GM12892 (cell line): ENCODE results near the gene ACSM6.
A peak's percentile ranks its signal among the peaks of the same experiment; 100 is the strongest.

ENCODE experiments used
- DNase-seq: peaks from one replicate; pipeline ENCODE4 v3.0.0; 2011; ENCODE audit not compliant: insufficient read length
- FAIRE-seq: peaks from 2 replicates; lab custom pipeline; 2011; peaks lifted over from hg19 to GRCh38; lab: Jason Lieb, UNC
- POLR2A ChIP-seq: IDR thresholded peaks from 2 replicates; pipeline ENCODE4 v1.6.1; 2011; ENCODE audit warnings: low read depth, low read length, control low read depth
- POLR2AphosphoS5 ChIP-seq: IDR thresholded peaks from 2 replicates; pipeline ENCODE4 v1.6.1; 2011; ENCODE audit warnings: low read depth, low read length, control low read depth
- TAF1 ChIP-seq: IDR thresholded peaks from 2 replicates; pipeline ENCODE4 v1.6.1; 2011; ENCODE audit warnings: low read depth, mild to moderate bottlenecking, control low read depth, low read length, borderline replicate concordance

ACSM6 gene

DNA sequence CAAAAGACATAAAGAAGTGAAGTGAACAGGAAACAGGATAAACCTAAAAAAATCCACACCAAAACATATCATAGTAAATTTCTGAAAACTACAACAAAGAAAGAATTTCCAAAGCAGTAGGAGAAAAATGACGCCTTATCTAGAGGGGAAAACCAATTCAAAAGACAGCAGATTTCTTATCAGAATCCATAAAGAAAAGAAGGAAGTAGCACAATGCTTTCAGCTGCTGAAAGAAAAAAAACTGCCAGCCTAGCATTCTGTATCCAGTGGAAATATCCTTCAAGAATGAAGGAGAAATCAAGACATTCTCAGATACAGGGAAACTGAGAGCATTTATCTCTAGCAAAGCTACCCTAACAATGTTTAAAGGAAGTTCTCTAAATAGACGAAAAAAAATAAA, 59.0 kb downstream of the ACSM6 start:
- no peak for TF ChIP-seq POLR2AphosphoS5
- no peak for TF ChIP-seq POLR2A
- no peak for TF ChIP-seq TAF1
- FAIRE-seq (no peak), DNase-seq (no peak)

DNA sequence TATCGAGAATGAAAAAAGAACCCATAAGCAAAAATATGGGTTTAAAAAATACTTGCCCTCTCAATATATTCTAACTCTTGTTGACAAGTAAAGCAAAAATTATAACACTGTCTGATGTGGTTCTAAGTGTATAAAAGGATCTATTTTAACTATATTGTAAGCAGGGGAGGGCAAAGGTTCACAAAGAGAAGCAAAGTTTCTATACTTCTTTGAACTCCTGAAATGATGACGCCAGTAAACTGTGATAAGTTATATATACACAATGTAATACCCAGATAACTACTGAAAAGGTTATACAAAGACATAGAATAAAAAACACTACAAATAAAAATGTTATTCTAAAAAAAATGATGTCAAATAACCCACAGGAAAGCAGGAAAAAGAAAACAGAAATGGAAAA, 59.6 kb downstream of the ACSM6 start:
- FAIRE-seq (no peak), DNase-seq (no peak)
- TF ChIP-seq POLR2AphosphoS5 (no peak), POLR2A (no peak), TAF1 (no peak)

DNA sequence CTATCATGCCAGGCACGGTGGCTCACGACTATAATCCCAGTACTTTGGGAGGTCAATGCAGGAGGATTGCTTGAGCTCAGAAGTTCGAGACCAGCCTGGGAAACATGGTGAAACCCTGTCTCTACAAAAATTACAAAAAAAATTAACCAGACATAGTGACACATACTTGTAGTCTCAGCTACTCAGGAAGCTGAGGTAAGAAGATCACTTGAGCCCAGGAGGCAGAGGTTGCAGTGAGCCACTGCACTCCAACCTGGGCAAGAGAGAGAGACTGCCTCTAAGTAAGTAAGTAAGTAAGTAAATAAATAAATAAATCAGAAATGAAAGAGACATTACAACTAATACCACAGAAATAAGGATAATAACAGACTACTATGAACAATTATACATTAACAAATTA, 60.6 kb downstream of the ACSM6 start:
- DNase-seq: no peak
- TF ChIP-seq POLR2A (no peak), POLR2AphosphoS5 (no peak), TAF1 (no peak)
- no peak for FAIRE-seq

DNA sequence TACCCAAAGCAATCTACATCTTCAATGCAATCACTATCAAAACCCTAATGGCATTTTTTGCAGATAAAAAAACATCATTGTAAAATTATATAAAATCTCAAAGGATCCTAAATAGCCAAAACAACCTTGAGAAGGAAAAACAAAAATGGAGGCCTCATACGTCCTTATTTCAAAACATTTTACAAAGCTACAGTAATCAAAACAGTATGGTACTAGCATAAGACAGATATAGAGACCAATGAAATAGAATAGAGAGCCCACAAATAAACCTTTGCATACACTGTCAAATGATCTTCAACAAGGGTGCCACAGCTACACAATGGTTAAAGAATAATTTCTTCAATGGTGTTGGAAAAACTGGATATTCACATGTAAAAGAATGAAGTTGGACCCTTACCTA, 62.2 kb downstream of the ACSM6 start:
- FAIRE-seq (no peak), DNase-seq (no peak)
- TF ChIP-seq POLR2A: no peak
- TF ChIP-seq POLR2AphosphoS5: no peak

DNA sequence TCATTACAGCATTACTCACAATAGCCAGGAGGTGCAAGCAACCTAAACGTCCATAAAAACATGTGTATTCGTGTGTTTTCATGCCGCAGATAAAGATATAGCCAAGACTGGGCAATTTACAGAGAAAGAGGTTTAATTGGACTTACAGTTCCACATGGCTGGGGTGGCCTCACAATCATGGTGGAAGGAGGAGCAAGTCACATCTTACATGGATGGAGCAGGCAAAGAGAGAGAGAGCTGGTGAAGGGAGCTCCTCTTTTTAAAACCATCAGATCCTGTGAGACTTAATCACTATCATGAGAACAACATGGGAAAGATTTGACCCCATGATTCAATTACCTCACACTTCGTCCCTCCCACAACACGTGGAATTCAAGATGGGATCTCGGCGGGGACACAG, 63.8 kb downstream of the ACSM6 start:
- TF ChIP-seq TAF1 (no peak), POLR2AphosphoS5 (no peak), POLR2A (no peak)
- DNase-seq (no peak), FAIRE-seq (no peak)

DNA sequence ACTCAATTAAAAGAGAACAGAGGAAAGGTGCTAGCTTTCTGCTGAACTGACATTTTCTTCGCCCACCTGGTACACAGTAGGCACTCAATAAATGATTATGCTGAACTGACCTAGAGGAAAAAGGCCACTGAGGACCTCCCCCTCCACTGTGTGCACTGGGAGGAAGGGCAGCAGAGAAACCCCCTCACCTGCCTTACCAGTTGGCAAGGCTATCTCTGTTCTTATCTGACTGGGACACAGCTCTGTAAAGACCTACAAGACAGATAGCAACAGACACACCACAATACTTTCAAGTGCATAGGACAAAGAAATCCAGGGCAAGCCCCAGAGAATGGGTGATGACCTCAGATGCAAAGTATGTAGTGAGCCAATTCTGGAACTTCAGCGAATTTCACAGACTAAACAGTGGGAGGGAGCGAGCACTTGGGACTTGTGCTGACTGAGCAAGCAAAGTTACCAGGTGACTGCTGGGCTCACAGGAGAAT, 66.4 kb downstream of the ACSM6 start:
- no peak for DNase-seq
- peak; percentile 48 for FAIRE-seq
- no peak for TF ChIP-seq POLR2A

DNA sequence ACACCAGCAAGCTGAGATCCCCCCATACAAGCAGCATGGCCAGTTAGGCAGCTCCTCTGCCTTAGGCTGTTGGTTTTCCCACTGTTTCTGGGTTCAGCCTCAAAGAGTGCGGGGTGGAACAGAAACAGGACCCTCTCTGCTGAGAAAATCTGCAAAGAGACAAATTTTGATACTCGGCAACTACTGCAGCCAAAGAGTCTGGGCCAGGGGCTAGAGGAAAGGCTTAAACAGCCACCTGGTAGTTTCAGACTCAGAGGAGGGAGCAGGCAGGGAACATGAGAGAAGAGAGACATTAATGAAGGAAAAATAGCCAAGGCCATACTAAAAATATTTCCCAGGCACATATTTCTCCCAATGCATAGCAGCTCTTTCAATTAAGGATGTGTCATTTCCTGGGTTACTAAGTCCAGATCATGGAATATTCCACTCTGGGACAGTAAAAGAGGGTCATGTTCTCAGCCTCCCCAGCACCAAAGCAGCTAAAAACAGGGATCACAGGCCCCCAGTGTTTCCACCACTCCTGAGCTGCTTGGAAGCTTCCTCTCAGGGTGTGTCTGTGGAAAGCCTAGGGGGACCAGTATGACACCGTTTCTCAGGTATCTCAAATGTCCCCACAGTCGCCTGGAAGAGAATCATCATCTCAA, 67.0 kb downstream of the ACSM6 start:
- DNase-seq (no peak), FAIRE-seq (no peak)
- no peak for TF ChIP-seq POLR2A
- no peak for TF ChIP-seq POLR2AphosphoS5
- no peak for TF ChIP-seq TAF1

DNA sequence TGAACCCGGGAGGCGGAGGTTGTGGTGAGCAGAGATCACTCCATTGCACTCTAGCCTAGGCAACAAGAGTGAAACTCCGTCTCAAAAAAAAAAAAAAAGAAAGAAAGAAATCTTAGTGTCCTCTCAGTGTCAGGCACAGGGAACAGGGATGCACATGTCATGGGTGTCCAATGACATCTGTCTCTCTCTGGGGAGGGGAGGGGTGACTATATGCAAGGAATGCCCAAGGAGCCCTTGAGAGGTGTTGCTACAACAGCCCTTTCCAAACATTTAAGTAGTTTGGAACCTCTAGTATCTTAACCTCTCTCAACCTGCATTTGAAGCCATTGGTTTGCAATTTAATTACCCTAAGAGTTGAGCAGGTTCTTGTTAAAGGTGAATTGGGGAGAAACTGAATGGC, 67.9 kb downstream of the ACSM6 start:
- FAIRE-seq (no peak), DNase-seq (no peak)
- TF ChIP-seq POLR2AphosphoS5 (no peak), TAF1 (no peak), POLR2A (no peak)

DNA sequence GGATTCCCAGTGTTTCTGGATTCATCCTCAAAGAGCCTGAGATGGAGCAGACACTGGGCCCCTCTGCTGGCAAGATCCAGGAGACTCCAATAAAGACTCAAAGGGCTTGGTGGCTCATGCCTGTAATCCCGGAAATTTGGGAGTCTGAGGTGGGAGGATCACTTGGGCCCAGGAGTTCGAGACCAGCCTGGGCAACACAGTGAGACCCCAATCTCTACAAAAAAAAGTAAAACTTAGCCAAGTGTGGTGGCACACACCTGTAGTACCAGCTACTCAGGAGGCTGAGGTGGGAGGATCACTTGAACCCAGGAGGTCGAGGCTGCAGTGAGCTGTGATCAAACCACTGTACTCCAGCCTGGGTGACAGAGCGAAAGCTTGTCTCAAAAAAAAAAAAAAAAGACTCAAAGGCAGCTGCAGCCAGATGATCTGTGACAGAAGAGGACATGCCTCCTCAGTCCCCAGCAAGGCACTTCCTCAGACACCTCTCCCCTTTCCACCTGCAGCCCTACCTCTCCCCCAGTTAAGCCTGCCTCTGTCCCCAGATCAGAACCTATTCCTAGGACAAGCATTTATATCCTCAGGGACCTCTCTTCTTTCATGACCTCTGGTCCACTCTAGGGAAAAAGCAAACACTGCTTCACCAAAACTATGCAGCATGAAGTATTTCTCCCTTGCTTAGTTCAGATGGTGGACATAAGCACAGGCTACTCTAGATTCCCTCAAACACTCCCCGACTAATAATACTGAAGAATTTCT, 68.9 kb downstream of the ACSM6 start:
- DNase-seq: no peak
- no peak for FAIRE-seq
- TF ChIP-seq POLR2A: no peak
- no peak for TF ChIP-seq TAF1
- no peak for TF ChIP-seq POLR2AphosphoS5

DNA sequence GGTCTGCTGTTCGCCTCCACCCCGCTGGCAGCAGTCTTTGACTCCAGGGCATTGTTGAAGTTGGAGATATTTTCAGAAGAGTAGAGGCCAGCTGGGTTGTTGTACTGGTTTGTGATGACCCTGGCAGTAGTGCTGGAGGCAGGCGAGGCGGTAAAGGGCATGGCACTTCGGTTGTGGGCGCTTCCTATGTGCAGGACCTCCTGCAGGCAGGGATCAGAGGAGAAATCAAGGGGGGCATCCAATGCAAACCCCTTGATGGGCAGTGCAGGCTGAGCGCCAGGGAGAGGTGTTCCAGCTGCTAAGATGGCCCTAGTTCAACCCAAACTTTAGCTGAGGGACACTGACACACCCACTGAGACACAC, 69.8 kb downstream of the ACSM6 start:
- DNase-seq (no peak), FAIRE-seq (no peak)
- no peak for TF ChIP-seq POLR2AphosphoS5

DNA sequence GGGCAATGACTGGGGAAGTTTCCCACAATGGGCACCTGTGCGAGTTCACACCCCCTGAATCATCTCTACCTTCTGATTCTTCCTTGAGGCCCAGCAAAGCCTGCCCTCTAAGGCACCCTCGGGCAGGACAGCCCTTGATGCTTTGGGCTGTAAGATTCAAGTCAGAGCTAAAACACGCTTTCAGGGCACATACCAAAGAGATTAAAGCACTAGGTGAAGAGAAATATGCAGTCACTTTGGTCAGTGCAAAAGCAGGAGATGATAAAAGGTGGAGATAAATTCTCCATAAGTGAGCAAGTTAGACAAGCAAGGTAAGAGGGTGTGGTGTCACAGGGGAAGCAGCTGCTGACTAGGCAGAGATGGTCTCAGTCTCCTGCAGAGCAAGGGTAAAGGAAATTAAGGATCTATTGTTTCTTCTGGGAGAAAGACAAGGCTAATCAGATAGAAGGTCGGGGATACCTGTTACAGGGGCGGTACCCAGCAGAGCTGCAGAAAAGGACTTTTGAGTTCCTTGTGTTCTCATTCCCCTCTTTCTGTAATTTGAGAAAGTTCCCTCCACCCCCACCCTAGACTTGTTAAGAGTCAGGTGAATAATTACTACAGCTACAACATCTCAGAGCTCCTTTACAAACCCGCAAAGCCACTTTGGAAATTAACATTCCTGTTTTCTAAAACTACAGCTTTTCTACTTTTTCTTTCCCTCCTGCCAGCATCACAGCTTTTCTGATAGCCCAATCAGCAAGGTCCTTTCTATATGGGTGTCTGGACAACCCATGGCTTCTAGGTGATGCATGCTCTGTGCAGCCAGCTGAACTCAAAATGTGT, 70.4 kb downstream of the ACSM6 start:
- no peak for TF ChIP-seq POLR2A
- no peak for TF ChIP-seq TAF1
- TF ChIP-seq POLR2AphosphoS5: no peak
- DNase-seq (no peak), FAIRE-seq (no peak)

DNA sequence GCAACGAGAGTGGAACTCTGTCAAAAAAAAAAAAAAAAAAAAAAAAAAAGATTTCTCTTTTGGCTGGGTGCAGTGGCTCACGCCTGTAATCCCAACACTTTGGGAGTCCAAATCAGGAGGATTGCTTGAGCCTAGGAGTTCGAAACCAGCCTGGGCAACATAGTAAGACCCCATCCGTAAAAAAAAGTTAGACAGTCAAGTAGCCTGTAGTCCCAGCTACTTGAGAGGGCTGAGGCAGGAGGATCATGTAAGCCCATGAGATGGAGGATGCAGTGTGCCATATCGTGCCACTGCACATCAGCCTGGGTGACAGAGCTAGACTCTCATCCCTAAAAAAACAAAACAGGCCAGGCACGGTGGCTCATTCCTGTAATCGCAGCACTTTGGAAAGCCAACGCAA, 71.5 kb downstream of the ACSM6 start:
- DNase-seq: no peak
- TF ChIP-seq TAF1: no peak
- no peak for TF ChIP-seq POLR2A
- TF ChIP-seq POLR2AphosphoS5: no peak

More for the DNA sequence above, 71.5 kb downstream of the ACSM6 start:
- no peak for FAIRE-seq
